ENCODE data around the gene S100G. TPM values are rescaled to one million over a fixed set of nuclear protein-coding genes. Genes with fewer than 3 reads are reported as not detected.

The S100G gene
- polyA plus RNA-seq, 3 donors, result not detected

DNA sequence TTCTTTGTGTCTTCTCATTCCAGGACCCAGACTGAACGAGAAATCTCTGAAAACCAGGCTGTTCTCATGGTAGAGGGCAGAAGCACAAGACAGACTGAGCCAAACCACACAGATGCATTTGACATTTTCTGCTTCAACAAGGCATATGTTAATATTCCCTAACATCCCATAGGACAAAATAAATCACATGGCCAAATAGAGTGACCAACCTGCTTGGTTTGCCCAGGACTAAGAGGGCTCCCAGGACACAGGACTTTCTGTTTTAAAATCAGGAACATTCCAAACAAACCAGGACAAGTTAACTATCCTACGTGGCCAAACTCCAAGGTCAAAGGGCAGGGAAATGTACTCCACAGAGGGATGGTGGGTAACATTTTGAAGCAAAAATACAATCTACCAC is 50.8 kb downstream of the S100G start:
- no peaks in the 10 kb centered on the region for H3K4me1 ChIP-seq (ENCODE audit: control insufficient read depth in 1 of 2, insufficient read depth in 2 of 2, low read length in 2 of 2)
- H3K27ac ChIP-seq (ENCODE audit: low read depth in 1 of 2, low read length in 2 of 2), result no peak overlapping the region
- no peak overlapping the region for H3K4me3 Mint-ChIP-seq
- intact Hi-C loops (cut with micrococcal nuclease), result no loop called here
- no peak overlapping the region for H2AFZ ChIP-seq (ENCODE audit: insufficient read depth, low read depth, low read length, poor library complexity, severe bottlenecking)
- H3K4me3 ChIP-seq (replicated peaks in 1 of 3; ENCODE audit: low read depth in 2 of 3, low read length in 3 of 3), result no peak overlapping the region
- H3K9me3 ChIP-seq (replicated peaks in 1 of 2; ENCODE audit: control insufficient read depth in 1 of 2, insufficient read depth in 1 of 2, low read length in 2 of 2), result no peaks in the 10 kb centered on the region
- H3K27ac Mint-ChIP-seq, result no peak overlapping the region
- H3K4me1 Mint-ChIP-seq, result no peaks in the 10 kb centered on the region
- H3K9me3 Mint-ChIP-seq, result no peaks in the 10 kb centered on the region
- H3K27me3 ChIP-seq (ENCODE audit: control insufficient read depth in 2 of 2, insufficient read depth in 2 of 2, low read length in 2 of 2), result peaks cover 0 to 2% of the 10 kb centered on the region in 2 donors
- H3K79me2 ChIP-seq (ENCODE audit: insufficient read depth, low read length), result no peaks in the 10 kb centered on the region
- TF ChIP-seq, protein P1, sequence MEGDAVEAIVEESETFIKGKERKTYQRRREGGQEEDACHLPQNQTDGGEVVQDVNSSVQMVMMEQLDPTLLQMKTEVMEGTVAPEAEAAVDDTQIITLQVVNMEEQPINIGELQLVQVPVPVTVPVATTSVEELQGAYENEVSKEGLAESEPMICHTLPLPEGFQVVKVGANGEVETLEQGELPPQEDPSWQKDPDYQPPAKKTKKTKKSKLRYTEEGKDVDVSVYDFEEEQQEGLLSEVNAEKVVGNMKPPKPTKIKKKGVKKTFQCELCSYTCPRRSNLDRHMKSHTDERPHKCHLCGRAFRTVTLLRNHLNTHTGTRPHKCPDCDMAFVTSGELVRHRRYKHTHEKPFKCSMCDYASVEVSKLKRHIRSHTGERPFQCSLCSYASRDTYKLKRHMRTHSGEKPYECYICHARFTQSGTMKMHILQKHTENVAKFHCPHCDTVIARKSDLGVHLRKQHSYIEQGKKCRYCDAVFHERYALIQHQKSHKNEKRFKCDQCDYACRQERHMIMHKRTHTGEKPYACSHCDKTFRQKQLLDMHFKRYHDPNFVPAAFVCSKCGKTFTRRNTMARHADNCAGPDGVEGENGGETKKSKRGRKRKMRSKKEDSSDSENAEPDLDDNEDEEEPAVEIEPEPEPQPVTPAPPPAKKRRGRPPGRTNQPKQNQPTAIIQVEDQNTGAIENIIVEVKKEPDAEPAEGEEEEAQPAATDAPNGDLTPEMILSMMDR (IDR thresholded peaks at IDR 0.05), result no peak
- no peak overlapping the region for H3K9ac ChIP-seq (ENCODE audit: insufficient read depth, low read length, poor library complexity, severe bottlenecking)
- H3K36me3 ChIP-seq (replicated peaks in 1 of 2; ENCODE audit: control insufficient read depth in 1 of 2, insufficient read depth in 2 of 2, low read length in 2 of 2), result no peaks in the 10 kb centered on the region
- no peaks in the 10 kb centered on the region for H4K20me1 ChIP-seq (ENCODE audit: insufficient read depth, low read length)
- H3K36me3 Mint-ChIP-seq, result peaks cover 5 to 11% of the 10 kb centered on the region in 2 donors
- no peak for DNase-seq
- peaks cover 0 to 19% (median 4%) of the 10 kb centered on the region in 3 donors for H3K27me3 Mint-ChIP-seq (ENCODE audit: low read depth in 3 of 3)
- H3K4me2 ChIP-seq (replicated peaks; ENCODE audit: extremely low read depth, low read length, poor library complexity, severe bottlenecking), result no peak overlapping the region
- no CpG with 5 or more reads among the region's 2 CpGs for WGBS (ENCODE audit: insufficient coverage)

DNA sequence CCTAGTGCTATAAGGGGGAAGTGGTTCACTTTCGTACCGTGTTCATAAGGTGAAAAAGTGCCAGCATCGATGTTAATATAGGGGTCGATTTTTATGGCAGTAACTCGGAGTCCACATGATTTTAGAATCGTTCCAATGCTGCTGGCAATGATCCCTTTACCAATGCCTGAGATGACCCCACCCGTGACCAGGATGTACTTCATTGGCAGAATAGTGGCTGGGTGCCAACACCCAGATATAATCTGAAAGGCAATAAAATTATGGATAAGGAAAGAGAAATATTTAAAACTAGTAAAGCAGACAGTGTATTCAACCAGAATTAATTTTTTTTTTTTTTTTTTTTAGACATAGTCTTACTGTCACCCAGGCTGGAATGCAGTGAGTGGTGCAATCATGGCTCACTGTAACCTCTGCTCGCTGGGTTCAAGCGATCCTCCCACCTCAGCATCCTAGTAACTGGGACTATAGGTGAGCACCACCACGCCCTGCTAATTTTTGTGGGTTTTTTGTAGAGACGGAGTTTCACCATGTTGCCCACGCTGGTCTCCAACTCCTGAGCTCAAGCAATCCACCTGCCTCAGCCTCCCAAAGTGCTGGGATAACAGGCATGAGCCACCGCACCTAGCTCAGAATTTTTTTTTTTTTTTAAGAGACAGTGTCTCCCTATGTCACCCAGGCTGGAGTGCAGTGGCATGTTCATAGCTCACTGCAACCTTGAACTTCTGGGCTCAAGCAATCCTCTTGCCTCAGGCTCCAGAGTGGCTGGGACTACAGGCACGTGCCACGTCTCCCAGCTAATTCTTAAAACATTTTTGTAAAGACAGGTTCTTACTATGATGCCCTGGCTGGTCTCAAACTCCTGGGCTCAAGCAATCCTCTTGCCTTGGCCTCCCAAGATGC is 53.0 kb downstream of the S100G start:
- no peaks in the 10 kb centered on the region for H3K36me3 ChIP-seq (replicated peaks in 1 of 2; ENCODE audit: control insufficient read depth in 1 of 2, insufficient read depth in 2 of 2, low read length in 2 of 2)
- H2AFZ ChIP-seq (ENCODE audit: insufficient read depth, low read depth, low read length, poor library complexity, severe bottlenecking), result no peak overlapping the region
- no peaks in the 10 kb centered on the region for H3K79me2 ChIP-seq (ENCODE audit: insufficient read depth, low read length)
- TF ChIP-seq, protein P1 (IDR thresholded peaks at IDR 0.05), result no peak
- no peak overlapping the region for H3K4me3 ChIP-seq (replicated peaks in 1 of 3; ENCODE audit: low read depth in 2 of 3, low read length in 3 of 3)
- H3K4me2 ChIP-seq (replicated peaks; ENCODE audit: extremely low read depth, low read length, poor library complexity, severe bottlenecking), result no peak overlapping the region
- WGBS (ENCODE audit: insufficient coverage), result 100% methylated on average over 3 of the region's 15 CpGs
- no peak overlapping the region for H3K9ac ChIP-seq (ENCODE audit: insufficient read depth, low read length, poor library complexity, severe bottlenecking)
- intact Hi-C loops (cut with micrococcal nuclease), result no loop called here
- peaks cover 0 to under 1% of the 10 kb centered on the region in 2 donors for H3K27me3 ChIP-seq (ENCODE audit: control insufficient read depth in 2 of 2, insufficient read depth in 2 of 2, low read length in 2 of 2)
- no peak for DNase-seq
- no peaks in the 10 kb centered on the region for H4K20me1 ChIP-seq (ENCODE audit: insufficient read depth, low read length)
- no peaks in the 10 kb centered on the region for H3K9me3 ChIP-seq (replicated peaks in 1 of 2; ENCODE audit: control insufficient read depth in 1 of 2, insufficient read depth in 1 of 2, low read length in 2 of 2)
- Mint-ChIP-seq H3K27ac (no peak overlapping the region), H3K36me3 (peaks cover 3 to 11% of the 10 kb centered on the region in 2 donors), H3K27me3 (ENCODE audit: low read depth in 3 of 3) (peaks cover 0 to 20% (median 4%) of the 10 kb centered on the region in 3 donors), H3K9me3 (peaks cover 0 to 3% (median 0%) of the 10 kb centered on the region in 7 donors), H3K4me1 (no peaks in the 10 kb centered on the region), H3K4me3 (no peak overlapping the region)
- H3K4me1 ChIP-seq (ENCODE audit: control insufficient read depth in 1 of 2, insufficient read depth in 2 of 2, low read length in 2 of 2), result no peaks in the 10 kb centered on the region
- no peak overlapping the region for H3K27ac ChIP-seq (ENCODE audit: low read depth in 1 of 2, low read length in 2 of 2)

Small RNA genes within 50 kb of the gene (small RNA-seq; reads per million reads assigned to genes)
- not detected for gene MIR548AM (ENCODE audit: insufficient read length, low read depth)

Other genes starting within 250 kb of the S100G start
- 1 to 10 TPM; 1.4 to 3.4 (median 2.8) TPM for gene CTPS2, start 62.5 kb downstream of the S100G start, polyA plus RNA-seq
- gene SYAP1, start 69.5 kb downstream of the S100G start, polyA plus RNA-seq, result 1 to 10 TPM; 4.2 to 9.0 (median 7.1) TPM
- 1 to 10 TPM; 3.7 to 5.4 (median 4.1) TPM for gene TXLNG, start 136.3 kb downstream of the S100G start, polyA plus RNA-seq
- gene RBBP7, start 220.2 kb downstream of the S100G start, polyA plus RNA-seq, result 10 to 100 TPM; 32.2 to 56.8 (median 52.6) TPM